SK-N-SH treated with all-trans-retinoic acid at 6 μM for 48 hours (cell line): ENCODE measurements around the gene IFI27L1.

ENCODE experiments used
- ATAC-seq: fragments of 200-7000 bp; cut with Tn5 transposase; 3 replicates; pipeline ENCODE4 v1.9.1; 2020; ENCODE audit warnings: mild to moderate bottlenecking, moderate library complexity
- ARNTL ChIP-seq: fragments of 450-650 bp; formaldehyde crosslinking; IDR thresholded peaks from 2 replicates; pipeline ENCODE4 v1.5.0; 2020; ENCODE audit warnings: low read depth, mild to moderate bottlenecking, moderate library complexity, borderline replicate concordance
- BACH2 ChIP-seq: fragments of 250-450 bp; sonication (Bioruptor Pico); IDR thresholded peaks from 2 replicates; pipeline ENCODE4 v1.9.0; 2021; ENCODE audit warnings: mild to moderate bottlenecking, borderline replicate concordance
- ESRRG ChIP-seq: fragments of 250-450 bp; sonication (Bioruptor Pico); IDR thresholded peaks from 2 replicates; pipeline ENCODE4 v1.6.1; 2021; ENCODE audit warnings: mild to moderate bottlenecking
- GLIS3 ChIP-seq: fragments of 250-450 bp; sonication (Bioruptor Pico); IDR thresholded peaks from 2 replicates; pipeline ENCODE4 v1.5.0; 2020; ENCODE audit warnings: mild to moderate bottlenecking, moderate library complexity
- ISL1 ChIP-seq: fragments of 250-450 bp; sonication (Bioruptor Pico); IDR thresholded peaks from 2 replicates; pipeline ENCODE4 v2.1.2; 2022; ENCODE audit warnings: mild to moderate bottlenecking, moderate library complexity
- OSR1 ChIP-seq: fragments of 250-450 bp; sonication (Bioruptor Pico); IDR thresholded peaks from 2 replicates; pipeline ENCODE4 v1.8.0; 2022; ENCODE audit warnings: moderate library complexity, mild to moderate bottlenecking, inconsistent platforms
- PPARA ChIP-seq: fragments of 250-450 bp; sonication (Bioruptor Pico); IDR thresholded peaks from 2 replicates; pipeline ENCODE4 v1.5.0; 2020; ENCODE audit warnings: mild to moderate bottlenecking, borderline replicate concordance
- RARB ChIP-seq: fragments of 250-450 bp; sonication (Bioruptor Pico); IDR thresholded peaks from 2 replicates; pipeline ENCODE4 v1.8.0; 2021; ENCODE audit warnings: mild to moderate bottlenecking, moderate library complexity
- SNAI2 ChIP-seq: fragments of 250-450 bp; sonication (Bioruptor Pico); IDR thresholded peaks from 2 replicates; pipeline ENCODE4 v1.5.0; 2020; ENCODE audit warnings: mild to moderate bottlenecking, moderate library complexity
- TCF4 ChIP-seq: fragments of 250-450 bp; sonication (Bioruptor Pico); IDR thresholded peaks from 2 replicates; pipeline ENCODE4 v1.8.0; 2021; ENCODE audit warnings: mild to moderate bottlenecking, moderate library complexity, borderline replicate concordance
- TOX ChIP-seq: fragments of 250-450 bp; sonication (Bioruptor Pico); IDR thresholded peaks from 2 replicates; pipeline ENCODE4 v1.8.0; 2021; ENCODE audit warnings: mild to moderate bottlenecking, moderate library complexity, borderline replicate concordance
- ZC3H10 ChIP-seq: fragments of 250-450 bp; sonication (Bioruptor Pico); IDR thresholded peaks from 2 replicates; pipeline ENCODE4 v1.5.1; 2021; ENCODE audit warnings: mild to moderate bottlenecking, moderate library complexity
- ZFP30 ChIP-seq: fragments of 450-650 bp; formaldehyde crosslinking; IDR thresholded peaks from 2 replicates; pipeline ENCODE4 v1.5.0; 2022; ENCODE audit warnings: mild to moderate bottlenecking, moderate library complexity
- ZNF565 ChIP-seq: fragments of 450-650 bp; formaldehyde crosslinking; conservative IDR thresholded peaks from 2 replicates; pipeline ENCODE4 v1.5.0; 2020; ENCODE audit warnings: low read depth, mild to moderate bottlenecking, moderate library complexity
- ZNF70 ChIP-seq: fragments of 450-650 bp; formaldehyde crosslinking; IDR thresholded peaks from 2 replicates; pipeline ENCODE4 v1.5.0; 2020; ENCODE audit warnings: mild to moderate bottlenecking, moderate library complexity
- ZNF8 ChIP-seq: fragments of 450-650 bp; formaldehyde crosslinking; IDR thresholded peaks from 2 replicates; pipeline ENCODE4 v1.5.0; 2020; ENCODE audit warnings: mild to moderate bottlenecking, moderate library complexity
- TF ChIP-seq, protein P1 (sequence below): fragments of 250-450 bp; sonication (Bioruptor Pico); IDR thresholded peaks from 2 replicates; pipeline ENCODE4 v1.8.0; 2021; ENCODE audit warnings: low read depth, mild to moderate bottlenecking, moderate library complexity, borderline replicate concordance
- TF ChIP-seq, protein P2 (sequence below): fragments of 250-450 bp; sonication (Bioruptor Pico); IDR thresholded peaks from 2 replicates; pipeline ENCODE4 v1.5.1; 2020; ENCODE audit warnings: low read depth, mild to moderate bottlenecking, moderate library complexity
- TF ChIP-seq, protein P3 (sequence below): fragments of 250-450 bp; sonication (Bioruptor Pico); IDR thresholded peaks from 2 replicates; pipeline ENCODE4 v1.5.0; 2020; ENCODE audit warnings: mild to moderate bottlenecking, moderate library complexity
- TF ChIP-seq, protein P4 (sequence below): fragments of 250-450 bp; sonication (Bioruptor Pico); IDR thresholded peaks from 2 replicates; pipeline ENCODE4 v1.8.0; 2020; ENCODE audit warnings: mild to moderate bottlenecking, moderate library complexity, borderline replicate concordance

Gene IFI27L1

DNA sequence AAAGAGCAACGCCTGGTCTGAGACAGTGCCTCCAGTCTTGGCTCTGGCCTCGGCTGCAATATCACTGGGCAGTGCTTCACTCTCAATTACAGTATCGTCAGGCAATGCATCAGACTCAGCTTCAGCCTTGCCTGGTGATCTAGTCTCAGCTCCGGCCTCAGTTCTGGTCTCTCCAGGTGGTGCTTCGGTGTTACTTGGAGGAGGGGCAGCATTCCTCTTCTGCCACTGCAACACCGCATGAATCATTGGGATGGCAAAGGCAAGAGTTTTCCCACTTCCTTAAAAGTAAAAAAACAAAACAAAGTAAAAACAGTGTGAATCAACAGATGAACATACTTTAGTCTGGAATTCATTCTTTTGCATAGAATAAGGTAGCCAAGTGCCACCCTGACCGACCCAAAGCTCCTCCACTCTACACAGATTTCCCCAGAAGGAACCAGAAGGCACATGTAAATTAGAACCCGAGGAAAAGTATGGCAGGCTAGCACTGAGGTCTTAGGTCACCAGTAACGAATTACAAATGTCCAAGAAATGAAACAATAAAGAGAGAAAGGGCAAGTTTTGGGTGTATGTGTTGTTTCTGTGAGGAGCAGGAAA, 18.7 kb upstream of the IFI27L1 start:
- ATAC-seq, result no peak
- no peak for TF ChIP-seq ISL1
- TF ChIP-seq TOX, result no peak
- no peak for TF ChIP-seq ARNTL (CRISPR knock-in tag)
- no peak for TF ChIP-seq RARB
- TF ChIP-seq PPARA (CRISPR knock-in tag), result no peak
- no peak for TF ChIP-seq OSR1
- TF ChIP-seq, protein P1, sequence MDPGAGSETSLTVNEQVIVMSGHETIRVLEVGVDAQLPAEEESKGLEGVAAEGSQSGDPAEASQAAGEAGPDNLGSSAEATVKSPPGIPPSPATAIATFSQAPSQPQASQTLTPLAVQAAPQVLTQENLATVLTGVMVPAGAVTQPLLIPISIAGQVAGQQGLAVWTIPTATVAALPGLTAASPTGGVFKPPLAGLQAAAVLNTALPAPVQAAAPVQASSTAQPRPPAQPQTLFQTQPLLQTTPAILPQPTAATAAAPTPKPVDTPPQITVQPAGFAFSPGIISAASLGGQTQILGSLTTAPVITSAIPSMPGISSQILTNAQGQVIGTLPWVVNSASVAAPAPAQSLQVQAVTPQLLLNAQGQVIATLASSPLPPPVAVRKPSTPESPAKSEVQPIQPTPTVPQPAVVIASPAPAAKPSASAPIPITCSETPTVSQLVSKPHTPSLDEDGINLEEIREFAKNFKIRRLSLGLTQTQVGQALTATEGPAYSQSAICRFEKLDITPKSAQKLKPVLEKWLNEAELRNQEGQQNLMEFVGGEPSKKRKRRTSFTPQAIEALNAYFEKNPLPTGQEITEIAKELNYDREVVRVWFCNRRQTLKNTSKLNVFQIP (CRISPR knock-in tag), result no peak
- TF ChIP-seq GLIS3 (CRISPR knock-in tag), result no peak
- TF ChIP-seq SNAI2 (CRISPR knock-in tag), result no peak
- TF ChIP-seq ZNF8 (CRISPR knock-in tag), result no peak
- TF ChIP-seq, protein P2, sequence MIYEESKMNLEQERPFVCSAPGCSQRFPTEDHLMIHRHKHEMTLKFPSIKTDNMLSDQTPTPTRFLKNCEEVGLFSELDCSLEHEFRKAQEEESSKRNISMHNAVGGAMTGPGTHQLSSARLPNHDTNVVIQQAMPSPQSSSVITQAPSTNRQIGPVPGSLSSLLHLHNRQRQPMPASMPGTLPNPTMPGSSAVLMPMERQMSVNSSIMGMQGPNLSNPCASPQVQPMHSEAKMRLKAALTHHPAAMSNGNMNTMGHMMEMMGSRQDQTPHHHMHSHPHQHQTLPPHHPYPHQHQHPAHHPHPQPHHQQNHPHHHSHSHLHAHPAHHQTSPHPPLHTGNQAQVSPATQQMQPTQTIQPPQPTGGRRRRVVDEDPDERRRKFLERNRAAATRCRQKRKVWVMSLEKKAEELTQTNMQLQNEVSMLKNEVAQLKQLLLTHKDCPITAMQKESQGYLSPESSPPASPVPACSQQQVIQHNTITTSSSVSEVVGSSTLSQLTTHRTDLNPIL (CRISPR knock-in tag), result no peak
- no peak for TF ChIP-seq ZFP30 (CRISPR knock-in tag)
- TF ChIP-seq TCF4 (CRISPR knock-in tag), result no peak
- TF ChIP-seq ZC3H10 (CRISPR knock-in tag), result no peak
- TF ChIP-seq ZNF70, result no peak
- TF ChIP-seq, protein P3, sequence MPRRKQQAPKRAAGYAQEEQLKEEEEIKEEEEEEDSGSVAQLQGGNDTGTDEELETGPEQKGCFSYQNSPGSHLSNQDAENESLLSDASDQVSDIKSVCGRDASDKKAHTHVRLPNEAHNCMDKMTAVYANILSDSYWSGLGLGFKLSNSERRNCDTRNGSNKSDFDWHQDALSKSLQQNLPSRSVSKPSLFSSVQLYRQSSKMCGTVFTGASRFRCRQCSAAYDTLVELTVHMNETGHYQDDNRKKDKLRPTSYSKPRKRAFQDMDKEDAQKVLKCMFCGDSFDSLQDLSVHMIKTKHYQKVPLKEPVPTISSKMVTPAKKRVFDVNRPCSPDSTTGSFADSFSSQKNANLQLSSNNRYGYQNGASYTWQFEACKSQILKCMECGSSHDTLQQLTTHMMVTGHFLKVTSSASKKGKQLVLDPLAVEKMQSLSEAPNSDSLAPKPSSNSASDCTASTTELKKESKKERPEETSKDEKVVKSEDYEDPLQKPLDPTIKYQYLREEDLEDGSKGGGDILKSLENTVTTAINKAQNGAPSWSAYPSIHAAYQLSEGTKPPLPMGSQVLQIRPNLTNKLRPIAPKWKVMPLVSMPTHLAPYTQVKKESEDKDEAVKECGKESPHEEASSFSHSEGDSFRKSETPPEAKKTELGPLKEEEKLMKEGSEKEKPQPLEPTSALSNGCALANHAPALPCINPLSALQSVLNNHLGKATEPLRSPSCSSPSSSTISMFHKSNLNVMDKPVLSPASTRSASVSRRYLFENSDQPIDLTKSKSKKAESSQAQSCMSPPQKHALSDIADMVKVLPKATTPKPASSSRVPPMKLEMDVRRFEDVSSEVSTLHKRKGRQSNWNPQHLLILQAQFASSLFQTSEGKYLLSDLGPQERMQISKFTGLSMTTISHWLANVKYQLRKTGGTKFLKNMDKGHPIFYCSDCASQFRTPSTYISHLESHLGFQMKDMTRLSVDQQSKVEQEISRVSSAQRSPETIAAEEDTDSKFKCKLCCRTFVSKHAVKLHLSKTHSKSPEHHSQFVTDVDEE, result no peak
- TF ChIP-seq, all 23 proteins: peak for 0

DNA sequence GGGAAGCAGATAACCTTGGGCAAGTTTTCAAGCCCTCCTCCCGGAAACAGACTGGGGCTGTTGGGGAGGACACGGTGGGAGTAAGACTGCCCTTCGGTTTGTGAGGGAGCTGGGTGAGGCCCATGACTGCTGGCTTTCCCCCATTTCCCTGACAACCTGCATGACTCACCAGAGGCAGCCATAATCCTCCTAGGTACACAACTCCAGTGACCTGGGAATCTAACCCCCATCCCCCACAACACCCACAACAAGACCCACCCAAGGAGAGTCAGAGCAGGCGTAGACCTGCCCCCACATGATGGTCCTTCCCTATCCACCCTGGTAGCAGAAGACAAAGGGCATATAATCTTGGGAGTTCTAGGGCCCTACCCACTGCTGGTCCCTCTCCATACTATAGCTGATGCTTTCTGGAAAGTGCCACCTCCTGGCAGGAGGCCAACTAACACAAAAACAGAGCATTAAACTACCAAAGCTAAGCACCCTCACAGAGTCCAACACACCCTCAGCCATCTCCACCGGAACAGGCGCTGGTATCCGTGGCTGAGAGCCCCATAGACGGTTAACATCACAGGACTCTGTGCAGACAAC, 14.9 kb upstream of the IFI27L1 start:
- TF ChIP-seq ARNTL (CRISPR knock-in tag) (no peak), OSR1 (no peak), ESRRG (CRISPR knock-in tag) (no peak), ZFP30 (CRISPR knock-in tag) (no peak), TCF4 (CRISPR knock-in tag) (no peak), ZNF565 (CRISPR knock-in tag) (no peak), ZNF70 (no peak), SNAI2 (CRISPR knock-in tag) (no peak), GLIS3 (CRISPR knock-in tag) (no peak), PPARA (CRISPR knock-in tag) (no peak), BACH2 (CRISPR knock-in tag) (no peak)
- TF ChIP-seq, protein P3, result no peak
- TF ChIP-seq, protein P4, sequence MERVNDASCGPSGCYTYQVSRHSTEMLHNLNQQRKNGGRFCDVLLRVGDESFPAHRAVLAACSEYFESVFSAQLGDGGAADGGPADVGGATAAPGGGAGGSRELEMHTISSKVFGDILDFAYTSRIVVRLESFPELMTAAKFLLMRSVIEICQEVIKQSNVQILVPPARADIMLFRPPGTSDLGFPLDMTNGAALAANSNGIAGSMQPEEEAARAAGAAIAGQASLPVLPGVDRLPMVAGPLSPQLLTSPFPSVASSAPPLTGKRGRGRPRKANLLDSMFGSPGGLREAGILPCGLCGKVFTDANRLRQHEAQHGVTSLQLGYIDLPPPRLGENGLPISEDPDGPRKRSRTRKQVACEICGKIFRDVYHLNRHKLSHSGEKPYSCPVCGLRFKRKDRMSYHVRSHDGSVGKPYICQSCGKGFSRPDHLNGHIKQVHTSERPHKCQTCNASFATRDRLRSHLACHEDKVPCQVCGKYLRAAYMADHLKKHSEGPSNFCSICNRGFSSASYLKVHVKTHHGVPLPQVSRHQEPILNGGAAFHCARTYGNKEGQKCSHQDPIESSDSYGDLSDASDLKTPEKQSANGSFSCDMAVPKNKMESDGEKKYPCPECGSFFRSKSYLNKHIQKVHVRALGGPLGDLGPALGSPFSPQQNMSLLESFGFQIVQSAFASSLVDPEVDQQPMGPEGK (CRISPR knock-in tag), result no peak
- TF ChIP-seq, protein P2 (CRISPR knock-in tag), result no peak
- TF ChIP-seq, protein P1 (CRISPR knock-in tag), result no peak
- ATAC-seq, result no peak
